ENCODE measurements around the gene BATF2.
"Not testable (repeated sequence)": the region's sequence is repeated elsewhere in the genome, so short reads cannot be mapped to it uniquely, and the experiment has no call there.

Gene BATF2

GRCh38 chr11:65008016-65008415 is 11.2 kb upstream of the BATF2 start:
- TF ChIP-seq CTCF (IDR thresholded peaks at IDR 0.05) = no peak
- Histone ChIP-seq H3K4me1 (no peaks in the 10 kb centered on the region), H3K27ac (no peak overlapping the region), H3K36me3 (ENCODE audit: control insufficient read depth, insufficient read depth, low read length) (no peaks in the 10 kb centered on the region), H3K79me2 (no peaks in the 10 kb centered on the region), H3K9ac (no peak overlapping the region), H3K9me3 (ENCODE audit: control insufficient read depth, low read length) (no peaks in the 10 kb centered on the region), H3K27me3 (ENCODE audit: control insufficient read depth, insufficient read depth, low read length) (no peaks in the 10 kb centered on the region), H2AFZ (no peak overlapping the region), H3K4me3 (ENCODE audit: low read depth, low read length) (no peak overlapping the region), H3K4me2 (ENCODE audit: low read length) (no peak overlapping the region)

GRCh38 chr11:65003968-65004367 is 7.2 kb upstream of the BATF2 start:
- not testable (repeated sequence) for H3K27ac ChIP-seq; H3K4me2 ChIP-seq (ENCODE audit: low read length); H3K27me3 ChIP-seq (ENCODE audit: control insufficient read depth, insufficient read depth, low read length); H2AFZ ChIP-seq; H3K4me1 ChIP-seq; H3K79me2 ChIP-seq; H3K9me3 ChIP-seq (ENCODE audit: control insufficient read depth, low read length); H3K4me3 ChIP-seq (ENCODE audit: low read depth, low read length); H3K9ac ChIP-seq; H3K36me3 ChIP-seq (ENCODE audit: control insufficient read depth, insufficient read depth, low read length)

DNA sequence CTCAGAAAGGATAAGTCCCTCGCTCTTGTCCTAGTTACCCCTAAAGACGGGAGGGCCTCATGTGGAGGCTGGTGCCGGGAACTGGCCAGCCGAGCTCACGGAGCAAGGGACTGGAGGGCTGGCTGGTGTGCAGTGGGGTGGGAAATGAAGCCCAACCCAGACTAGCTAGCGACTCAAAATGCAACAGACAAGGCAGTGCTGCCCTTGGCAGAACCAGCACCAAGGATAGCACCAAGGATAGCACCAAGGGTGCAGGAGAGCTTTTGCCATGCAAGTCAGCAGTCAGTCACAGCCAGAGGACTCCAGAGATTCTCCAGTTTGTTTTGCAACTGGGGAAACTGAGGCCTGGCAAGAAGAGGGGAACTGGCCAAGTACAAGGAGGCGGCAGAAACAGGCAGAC is 6.5 kb upstream of the BATF2 start:
- Histone ChIP-seq H3K27ac (no peak overlapping the region), H3K9ac (no peak overlapping the region), H3K79me2 (no peaks in the 10 kb centered on the region), H3K36me3 (ENCODE audit: control insufficient read depth, insufficient read depth, low read length) (no peaks in the 10 kb centered on the region), H3K4me3 (ENCODE audit: low read depth, low read length) (no peak overlapping the region), H2AFZ (no peak overlapping the region), H3K4me1 (no peaks in the 10 kb centered on the region), H3K9me3 (ENCODE audit: control insufficient read depth, low read length) (no peaks in the 10 kb centered on the region), H3K27me3 (ENCODE audit: control insufficient read depth, insufficient read depth, low read length) (no peaks in the 10 kb centered on the region), H3K4me2 (ENCODE audit: low read length) (no peak overlapping the region)
- no peak for TF ChIP-seq CTCF (IDR thresholded peaks at IDR 0.05)

DNA sequence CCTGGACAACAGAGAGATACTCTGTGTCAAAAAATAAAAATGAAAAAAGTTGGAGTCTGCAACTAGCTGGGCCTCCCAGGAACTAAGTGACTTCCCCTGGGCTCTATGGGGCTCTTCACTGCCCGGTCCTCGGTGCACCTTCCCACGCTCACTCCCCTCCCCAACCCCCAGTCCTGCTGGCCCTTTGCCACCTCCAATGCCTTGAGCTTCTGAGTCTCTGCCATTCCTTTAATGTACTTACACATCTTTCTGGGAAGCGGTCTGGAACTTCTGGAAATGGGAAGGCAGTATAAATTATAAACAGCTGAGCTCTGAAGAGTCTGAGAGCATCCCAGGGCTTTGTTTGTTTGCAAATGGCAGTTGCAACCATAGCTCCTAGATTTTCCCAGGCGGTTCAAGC is 5.9 kb upstream of the BATF2 start:
- H3K27me3 ChIP-seq (ENCODE audit: control insufficient read depth, insufficient read depth, low read length) = no peaks in the 10 kb centered on the region
- no peak overlapping the region for H2AFZ ChIP-seq

GRCh38 chr11:64999478-64999877 is 2.7 kb upstream of the BATF2 start:
- H3K27me3 ChIP-seq (ENCODE audit: control insufficient read depth, insufficient read depth, low read length) = no peaks in the 10 kb centered on the region
- H3K9me3 ChIP-seq (ENCODE audit: control insufficient read depth, low read length) = no peaks in the 10 kb centered on the region
- H2AFZ ChIP-seq = no peak overlapping the region
- no peaks in the 10 kb centered on the region for H3K79me2 ChIP-seq
- H3K36me3 ChIP-seq (ENCODE audit: control insufficient read depth, insufficient read depth, low read length) = no peaks in the 10 kb centered on the region
- no peak overlapping the region for H3K9ac ChIP-seq
- no peak overlapping the region for H3K4me3 ChIP-seq (ENCODE audit: low read depth, low read length)
- no peaks in the 10 kb centered on the region for H3K4me1 ChIP-seq
- no peak overlapping the region for H3K27ac ChIP-seq
- no peak for TF ChIP-seq CTCF (IDR thresholded peaks at IDR 0.05)
- H3K4me2 ChIP-seq (ENCODE audit: low read length) = no peak overlapping the region

More for the DNA sequence above, 5.9 kb upstream of the BATF2 start:
- Histone ChIP-seq H3K4me1 (no peaks in the 10 kb centered on the region), H3K36me3 (ENCODE audit: control insufficient read depth, insufficient read depth, low read length) (no peaks in the 10 kb centered on the region), H3K9ac (no peak overlapping the region), H3K79me2 (no peaks in the 10 kb centered on the region), H3K27ac (no peak overlapping the region), H3K4me3 (ENCODE audit: low read depth, low read length) (no peak overlapping the region), H3K4me2 (ENCODE audit: low read length) (no peak overlapping the region), H3K9me3 (ENCODE audit: control insufficient read depth, low read length) (no peaks in the 10 kb centered on the region)
- TF ChIP-seq CTCF (IDR thresholded peaks at IDR 0.05) = no peak

Measured in parathyroid adenoma (tissue), 2 donors.